K562 (cell line): Measurements from ENCODE around the gene EML6. TPM values are rescaled to one million over a fixed set of nuclear protein-coding genes. Genes with fewer than 3 reads are reported as not detected.

Experiments
- ATAC-seq: fragments of 200-7000 bp; cut with Tn5 transposase; 3 replicates; pipeline ENCODE4 v1.9.1; 2020; ENCODE audit warnings: moderate library complexity
- BruUV-seq: library from RNA; stranded (reverse); fragments of 400-500 nt; replicated peaks from 2 replicates; lab custom pipeline; 2021; lab: Mats Ljungman, UMichigan
- CTCF ChIA-PET: fragments of 300-600 bp; formaldehyde crosslinking; extraction: SDS; loops from one replicate; lab custom pipeline; 2021; ENCODE audit warnings: low intra/inter-chr PET ratio; lab: Yijun Ruan, JAX
- POLR2A ChIA-PET: fragments of 300-600, 350-650 bp; sonication (Branson Sonifier 250); formaldehyde crosslinking; extraction: SDS; loops from one replicate; lab custom pipeline; 2021; ENCODE audit warnings: antibody characterized with exemption, inconsistent platforms; lab: Yijun Ruan, JAX
- DNase-seq, 4 experiments: peaks; one replicate each; pipeline versions ENCODE4 v3.0.0 to v3.0.0-alpha.2; 2011 to 2018; ENCODE audit warnings: low spot score in 3 of 4, mixed read lengths in 3 of 4; ENCODE audit errors: extremely low read depth in 1 of 4
- FAIRE-seq: peaks from 2 replicates; lab custom pipeline; 2011; peaks lifted over from hg19 to GRCh38; lab: Jason Lieb, UNC
- H2AFZ ChIP-seq: 2 replicates; pipeline ENCODE4 v1.6.0; 2011; ENCODE audit warnings: low read depth, low read length, control low read depth, inconsistent platforms
- H3K27ac ChIP-seq: fragments of 200-600 bp; 3 replicates; pipeline ENCODE4 v1.8.0; 2011; ENCODE audit warnings: low read depth, mild to moderate bottlenecking, control low read depth, inconsistent platforms, low read length, moderate library complexity, mixed read lengths; ENCODE audit errors: extremely low read depth
- H3K27me3 ChIP-seq, 2 experiments: fragments of 300-600 bp in 1 of 2; 2 replicates in 1 of 2; 3 replicates in 1 of 2; pipeline versions ENCODE4 v1.6.0 to v1.8.0; 2011; ENCODE audit warnings: inconsistent platforms in 2 of 2, low read length in 2 of 2, mild to moderate bottlenecking in 1 of 2, mixed read lengths in 1 of 2, moderate library complexity in 1 of 2; ENCODE audit not compliant: control insufficient read depth in 2 of 2, insufficient read depth in 2 of 2
- H3K36me3 ChIP-seq: fragments of 300-600 bp; 3 replicates; pipeline ENCODE4 v1.8.0; 2011; ENCODE audit warnings: mild to moderate bottlenecking, low read length, inconsistent platforms; ENCODE audit not compliant: control insufficient read depth, insufficient read depth
- H3K4me1 ChIP-seq, 2 experiments: fragments of 200-600 bp in 1 of 2; replicated peaks in 1 of 2; 2 replicates in 1 of 2; 3 replicates in 1 of 2; pipeline versions ENCODE4 v1.5.1 to v1.8.0; 2011; ENCODE audit warnings: inconsistent platforms in 2 of 2, low read length in 2 of 2, mild to moderate bottlenecking in 1 of 2, mixed read lengths in 1 of 2, moderate library complexity in 1 of 2; ENCODE audit not compliant: control insufficient read depth in 2 of 2, insufficient read depth in 2 of 2
- H3K4me2 ChIP-seq: 2 replicates; pipeline ENCODE4 v1.6.1; 2011; ENCODE audit warnings: low read length, control low read depth, inconsistent platforms, mixed read lengths; ENCODE audit not compliant: insufficient read depth
- H3K4me3 ChIP-seq: fragments of 200-600 bp; sonication (generic), shearing (Covaris generic); 2 replicates; pipeline ENCODE4 v1.5.1; 2016; ENCODE audit warnings: control low read depth, inconsistent platforms
- H3K79me2 ChIP-seq: fragments of 200-600 bp; 3 replicates; pipeline ENCODE4 v1.8.0; 2011; ENCODE audit warnings: low read length, inconsistent platforms; ENCODE audit not compliant: control insufficient read depth, insufficient read depth
- H3K9ac ChIP-seq, 2 experiments: 2 replicates each; pipeline versions ENCODE4 v1.6.0 to v1.6.1; 2011; ENCODE audit warnings: low read depth in 2 of 2, low read length in 2 of 2, control low read depth in 1 of 2, inconsistent platforms in 1 of 2, mild to moderate bottlenecking in 1 of 2, mixed read lengths in 1 of 2; ENCODE audit not compliant: insufficient read depth in 1 of 2
- H3K9me1 ChIP-seq: one replicate; pipeline ENCODE4 v1.6.0; 2011; ENCODE audit warnings: inconsistent platforms, mild to moderate bottlenecking, low read length, moderate library complexity; ENCODE audit not compliant: control insufficient read depth, insufficient read depth
- H3K9me3 ChIP-seq: replicated peaks from 2 replicates; pipeline ENCODE4 v1.5.1; 2011; ENCODE audit warnings: low read depth, low read length, inconsistent platforms; ENCODE audit not compliant: control insufficient read depth, insufficient read depth
- H4K20me1 ChIP-seq: replicated peaks from 2 replicates; pipeline ENCODE4 v1.6.1; 2011; ENCODE audit warnings: low read length, inconsistent platforms, mixed read lengths; ENCODE audit not compliant: control insufficient read depth, insufficient read depth
- CBX3 ChIP-seq, 2 experiments: IDR thresholded peaks; 1 replicate in 1 of 2; 2 replicates in 1 of 2; pipeline ENCODE4 v1.6.1; 2012; ENCODE audit warnings: inconsistent platforms in 2 of 2, low read length in 2 of 2, borderline replicate concordance in 1 of 2, control low read depth in 1 of 2
- CBX8 ChIP-seq: fragments of 200-600 bp; sonication (generic); IDR thresholded peaks from 2 replicates; pipeline ENCODE4 v1.6.1; 2012; ENCODE audit warnings: borderline replicate concordance, mixed run types, low read depth, mild to moderate bottlenecking, moderate library complexity, mixed read lengths, low read length, control low read depth, inconsistent platforms; ENCODE audit not compliant: poor library complexity, severe bottlenecking; ENCODE audit errors: extremely low read depth
- DLX4 ChIP-seq: fragments of 250-450 bp; sonication (Bioruptor Pico); IDR thresholded peaks from 2 replicates; pipeline ENCODE4 v1.6.1; 2021; ENCODE audit warnings: mild to moderate bottlenecking
- ERF ChIP-seq: fragments of 450-650 bp; formaldehyde crosslinking; IDR thresholded peaks from 2 replicates; pipeline ENCODE4 v1.4.0; 2020; ENCODE audit warnings: mild to moderate bottlenecking, mixed read lengths
- HNRNPL ChIP-seq: fragments of 200-400 bp; formaldehyde crosslinking; IDR thresholded peaks from 2 replicates; pipeline ENCODE4 v1.6.1; 2017; ENCODE audit warnings: low read depth, mild to moderate bottlenecking, low read length
- MTA2 ChIP-seq: fragments of 450-650 bp; IDR thresholded peaks from 2 replicates; pipeline ENCODE4 v1.6.1; 2016; ENCODE audit warnings: low read depth
- MTF1 ChIP-seq: fragments of 250-450 bp; sonication (Bioruptor Pico); IDR thresholded peaks from 2 replicates; pipeline ENCODE4 v1.9.0; 2021; ENCODE audit warnings: moderate library complexity, mild to moderate bottlenecking, inconsistent platforms, borderline replicate concordance
- NFIC ChIP-seq: fragments of 450-650 bp; IDR thresholded peaks from 2 replicates; pipeline ENCODE4 v1.6.1; 2017; ENCODE audit warnings: mild to moderate bottlenecking, inconsistent platforms
- NR2F6 ChIP-seq: fragments of 450-650 bp; formaldehyde crosslinking; IDR thresholded peaks from 2 replicates; pipeline ENCODE4 v1.4.0; 2020; ENCODE audit warnings: mild to moderate bottlenecking
- PCBP1 ChIP-seq: fragments of 200-400 bp; formaldehyde crosslinking; IDR thresholded peaks from 2 replicates; pipeline ENCODE4 v1.6.1; 2018; ENCODE audit warnings: mild to moderate bottlenecking, low read depth, low read length; ENCODE audit not compliant: poor library complexity, severe bottlenecking
- PHF20 ChIP-seq: fragments of 450-650 bp; IDR thresholded peaks from 2 replicates; pipeline ENCODE4 v1.6.1; 2018; ENCODE audit not compliant: partially characterized antibody
- RBM14 ChIP-seq: fragments of 200-400 bp; formaldehyde crosslinking; IDR thresholded peaks from 2 replicates; pipeline ENCODE4 v1.6.1; 2018; ENCODE audit warnings: low read depth, mild to moderate bottlenecking, low read length, moderate library complexity, borderline replicate concordance; ENCODE audit not compliant: insufficient read depth
- SMAD3 ChIP-seq: fragments of 450-650 bp; formaldehyde crosslinking; conservative IDR thresholded peaks from 2 replicates; pipeline ENCODE4 v1.4.0; 2020; ENCODE audit warnings: mild to moderate bottlenecking
- SMARCA4 ChIP-seq: fragments of 450-650 bp; IDR thresholded peaks from 2 replicates; pipeline ENCODE4 v1.6.1; 2016
- SRSF9 ChIP-seq: fragments of 200-400 bp; formaldehyde crosslinking; IDR thresholded peaks from 2 replicates; pipeline ENCODE4 v1.6.1; 2017; ENCODE audit warnings: low read depth, low read length, borderline replicate concordance
- TFE3 ChIP-seq: fragments of 450-650 bp; formaldehyde crosslinking; IDR thresholded peaks from 2 replicates; pipeline ENCODE4 v1.4.0; 2020; ENCODE audit warnings: mild to moderate bottlenecking, mixed read lengths
- ZFP30 ChIP-seq: fragments of 250-450 bp; sonication (Bioruptor Pico); IDR thresholded peaks from 2 replicates; pipeline ENCODE4 v1.8.0; 2022; ENCODE audit warnings: moderate library complexity, mild to moderate bottlenecking, inconsistent platforms, borderline replicate concordance
- ZNF347 ChIP-seq: fragments of 450-650 bp; formaldehyde crosslinking; IDR thresholded peaks from 2 replicates; pipeline ENCODE4 v1.4.0; 2020; ENCODE audit warnings: low read depth, mild to moderate bottlenecking, moderate library complexity
- WGBS: fragments of 100-300 bp; shearing (Covaris generic); methylation state at CpG from one replicate; pipeline ENCODE4 v1.1.6; 2016; ENCODE audit warnings: low coverage, mixed read lengths; ENCODE audit not compliant: insufficient coverage; ENCODE audit errors: missing lambda C conversion rate; 5-methylcytosine and 5-hydroxymethylcytosine counted together
- in situ Hi-C: fragments of 300-500 bp; cut with MboI; formaldehyde crosslinking; loops from 4 replicates; pipeline ENCODE4 v1.15.0; 2018; ENCODE audit warnings: inconsistent platforms, mixed read lengths
- intact Hi-C: fragments of 100-400 bp; cut with micrococcal nuclease; formaldehyde crosslinking; loops from 2 replicates; pipeline ENCODE4 v1.14.2; 2022
- polyA plus RNA-seq, 8 experiments: library from polyadenylated mRNA; depleted of rRNA in 4 of 8; stranded (reverse) in 5 of 8; unstranded in 3 of 8; fragments of >200 nt; fragmentation: Nextera tagmentation in 2 of 8; fragmentation: Illumina TruSeq in 1 of 8; extraction: Ambion mirVana in 2 of 8; extraction: Trizol in 1 of 8; gene quantifications; 2 replicates each; pipeline versions ENCODE4 v1.2.1 to v1.2.3, GENCODE V29; 2011 to 2014; ENCODE audit warnings: inconsistent platforms in 1 of 8, missing spikeins in 1 of 8
- total RNA-seq, 7 experiments: library from RNA; depleted of rRNA in 6 of 7; stranded (reverse); fragments of >200 nt in 6 of 7; fragmentation: Illumina TruSeq in 2 of 7; extraction: Trizol in 2 of 7; gene quantifications; 2 replicates each; pipeline versions ENCODE4 v1.2.1 to v1.2.3, GENCODE V29; 2011 to 2021; ENCODE audit warnings: low replicate concordance in 1 of 7

The EML6 gene
- total and polyA plus RNA-seq, 9 of the 15 experiments (the other 6 are each of a cell fraction or from before 2014, with no cell fraction given) = 0.07 to 0.56 (median 0.25) TPM

GRCh38 chr2:54740333-54740732 is 16.9 kb downstream of the EML6 start:
- DNase-seq (no peak), ATAC-seq (no peak), FAIRE-seq (no peak)
- intact Hi-C loops (no loop called here), in situ Hi-C loops (no loop called here)
- H3K27me3 ChIP-seq = peaks cover 12 to 38% of the 10 kb centered on the region in 2 experiments
- no peaks in the 10 kb centered on the region for H3K9me1 ChIP-seq
- H3K27ac ChIP-seq = no peak overlapping the region
- TF ChIP-seq ZFP30 (no peak), NR2F6 (no peak), CBX8 (no peak), SMAD3 (CRISPR knock-in tag) (no peak), RBM14 (no peak), NFIC (no peak), PCBP1 (no peak), SMARCA4 (no peak), ZNF347 (CRISPR knock-in tag) (no peak), CBX3 (IDR thresholded peaks at IDR 0.05; ENCODE audit: borderline replicate concordance in 1 of 2, low read length in 2 of 2) (no peak), DLX4 (CRISPR knock-in tag) (no peak), MTA2 (no peak), TFE3 (CRISPR knock-in tag) (no peak), PHF20 (no peak), ERF (no peak), SRSF9 (no peak), MTF1 (CRISPR knock-in tag) (no peak), HNRNPL (no peak)
- no peak overlapping the region for H3K4me3 ChIP-seq
- CTCF ChIA-PET = no interaction called here
- 0% methylated on average over 2 of the region's 2 CpGs for WGBS
- H3K4me2 ChIP-seq = no peak overlapping the region
- H2AFZ ChIP-seq = no peak overlapping the region
- BruUV-seq = no TSS peak
- H3K79me2 ChIP-seq = no peaks in the 10 kb centered on the region
- H4K20me1 ChIP-seq = no peaks in the 10 kb centered on the region
- H3K4me1 ChIP-seq = no peaks in the 10 kb centered on the region
- no peak overlapping the region for H3K9ac ChIP-seq
- POLR2A ChIA-PET = interaction anchor here (0.7 kb wide), 1 partner anchor 232 kb away, joined by 3 read pairs; no protein-coding TSS in a partner anchor
- no peaks in the 10 kb centered on the region for H3K9me3 ChIP-seq
- no peaks in the 10 kb centered on the region for H3K36me3 ChIP-seq
